GM12878 (cell line): Measurements from ENCODE around the gene TMEM52.

ENCODE experiments used
- POLR2A ChIP-seq: IDR thresholded peaks from 2 replicates; pipeline ENCODE4 v1.6.1; 2011; ENCODE audit warnings: low read depth, mild to moderate bottlenecking, low read length
- POLR2AphosphoS5 ChIP-seq: IDR thresholded peaks from 2 replicates; pipeline ENCODE4 v1.6.1; 2011; ENCODE audit warnings: mild to moderate bottlenecking, low read length, inconsistent platforms
- WRNIP1 ChIP-seq: IDR thresholded peaks from 2 replicates; pipeline ENCODE4 v1.6.1; 2011; ENCODE audit warnings: low read depth, low read length, improper control_type of control experiment, borderline replicate concordance
- ZNF384 ChIP-seq: IDR thresholded peaks from 2 replicates; pipeline ENCODE4 v1.6.1; 2012; ENCODE audit warnings: low read depth, mild to moderate bottlenecking, low read length, improper control_type of control experiment, borderline replicate concordance
- TF ChIP-seq, protein P1 (sequence below), 3 experiments: IDR thresholded peaks in 2 of 3; conservative IDR thresholded peaks in 1 of 3; 2 replicates each; pipeline ENCODE4 v1.5.1; 2011; ENCODE audit warnings: low read depth in 3 of 3, low read length in 3 of 3, mild to moderate bottlenecking in 3 of 3, control low read depth in 2 of 3, moderate library complexity in 2 of 3, inconsistent platforms in 1 of 3, mixed read lengths in 1 of 3; ENCODE audit not compliant: control insufficient read depth in 2 of 3, insufficient read depth in 1 of 3; ENCODE audit errors: extremely low read depth in 1 of 3
- TF ChIP-seq, protein P2 (sequence below): IDR thresholded peaks from 2 replicates; pipeline ENCODE4 v1.6.1; 2012; ENCODE audit warnings: low read depth, low read length, improper control_type of control experiment
- TF ChIP-seq, protein P3 (sequence below): IDR thresholded peaks from 2 replicates; pipeline ENCODE4 v1.6.1; 2011; ENCODE audit warnings: mild to moderate bottlenecking, low read depth, low read length, moderate library complexity; ENCODE audit not compliant: insufficient replicate concordance

DNA sequence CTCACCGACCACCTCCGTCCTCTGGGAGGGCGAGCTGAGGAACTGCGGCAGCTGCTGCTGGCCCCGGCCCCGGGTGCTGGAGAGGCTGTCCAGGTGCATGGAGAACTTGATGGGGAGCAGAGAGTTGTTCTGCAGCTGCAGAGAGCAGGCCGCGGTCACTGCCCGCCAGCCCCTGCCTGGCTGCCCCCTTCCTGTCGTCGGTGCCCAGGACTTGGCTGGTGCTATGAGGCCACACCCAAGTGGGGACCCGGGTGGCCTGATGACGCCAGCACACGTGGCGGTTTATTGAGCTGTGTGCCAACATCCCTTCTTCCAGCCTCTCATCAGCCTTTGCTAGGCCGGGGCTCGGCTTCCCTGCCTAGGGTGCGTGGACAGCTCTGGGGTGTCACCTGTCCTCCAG lies 5.3 kb upstream of the TMEM52 start:
- no peak for TF ChIP-seq ZNF384
- no peak for TF ChIP-seq POLR2AphosphoS5
- TF ChIP-seq, protein P1, sequence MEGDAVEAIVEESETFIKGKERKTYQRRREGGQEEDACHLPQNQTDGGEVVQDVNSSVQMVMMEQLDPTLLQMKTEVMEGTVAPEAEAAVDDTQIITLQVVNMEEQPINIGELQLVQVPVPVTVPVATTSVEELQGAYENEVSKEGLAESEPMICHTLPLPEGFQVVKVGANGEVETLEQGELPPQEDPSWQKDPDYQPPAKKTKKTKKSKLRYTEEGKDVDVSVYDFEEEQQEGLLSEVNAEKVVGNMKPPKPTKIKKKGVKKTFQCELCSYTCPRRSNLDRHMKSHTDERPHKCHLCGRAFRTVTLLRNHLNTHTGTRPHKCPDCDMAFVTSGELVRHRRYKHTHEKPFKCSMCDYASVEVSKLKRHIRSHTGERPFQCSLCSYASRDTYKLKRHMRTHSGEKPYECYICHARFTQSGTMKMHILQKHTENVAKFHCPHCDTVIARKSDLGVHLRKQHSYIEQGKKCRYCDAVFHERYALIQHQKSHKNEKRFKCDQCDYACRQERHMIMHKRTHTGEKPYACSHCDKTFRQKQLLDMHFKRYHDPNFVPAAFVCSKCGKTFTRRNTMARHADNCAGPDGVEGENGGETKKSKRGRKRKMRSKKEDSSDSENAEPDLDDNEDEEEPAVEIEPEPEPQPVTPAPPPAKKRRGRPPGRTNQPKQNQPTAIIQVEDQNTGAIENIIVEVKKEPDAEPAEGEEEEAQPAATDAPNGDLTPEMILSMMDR (IDR thresholded peaks at IDR 0.05 in 2 of 3, conservative IDR thresholded peaks at IDR 0.05 in 1 of 3; ENCODE audit: control insufficient read depth in 2 of 3, extremely low read depth in 1 of 3, insufficient read depth in 1 of 3, low read depth in 3 of 3, low read length in 3 of 3), result no peak
- no peak for TF ChIP-seq POLR2A
- TF ChIP-seq, protein P2, sequence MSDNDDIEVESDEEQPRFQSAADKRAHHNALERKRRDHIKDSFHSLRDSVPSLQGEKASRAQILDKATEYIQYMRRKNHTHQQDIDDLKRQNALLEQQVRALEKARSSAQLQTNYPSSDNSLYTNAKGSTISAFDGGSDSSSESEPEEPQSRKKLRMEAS, result no peak
- TF ChIP-seq, protein P3, sequence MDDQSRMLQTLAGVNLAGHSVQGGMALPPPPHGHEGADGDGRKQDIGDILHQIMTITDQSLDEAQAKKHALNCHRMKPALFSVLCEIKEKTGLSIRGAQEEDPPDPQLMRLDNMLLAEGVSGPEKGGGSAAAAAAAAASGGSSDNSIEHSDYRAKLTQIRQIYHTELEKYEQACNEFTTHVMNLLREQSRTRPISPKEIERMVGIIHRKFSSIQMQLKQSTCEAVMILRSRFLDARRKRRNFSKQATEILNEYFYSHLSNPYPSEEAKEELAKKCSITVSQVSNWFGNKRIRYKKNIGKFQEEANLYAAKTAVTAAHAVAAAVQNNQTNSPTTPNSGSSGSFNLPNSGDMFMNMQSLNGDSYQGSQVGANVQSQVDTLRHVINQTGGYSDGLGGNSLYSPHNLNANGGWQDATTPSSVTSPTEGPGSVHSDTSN, result no peak
- no peak for TF ChIP-seq WRNIP1
